Liver (tissue), 3 donors: ENCODE results near the gene ZSCAN30.

Experiments
- CTCF ChIP-seq: fragments of 150-350 bp; IDR thresholded peaks from 2 replicates; pipeline ENCODE4 v1.5.1; 2017; ENCODE audit warnings: improper control_type of control experiment, low read depth, low read length; ENCODE audit not compliant: missing input control
- EGR1 ChIP-seq, 2 donors: IDR thresholded peaks; 2 replicates each; pipeline ENCODE4 v1.6.1; 2016 to 2018; ENCODE audit warnings: antibody characterized with exemption in 2 of 2, low read depth in 2 of 2
- donor health status: healthy.
- donor health status: healthy.

GRCh38 chr18:35205199-35205712, 84.8 kb downstream of the ZSCAN30 start:
- no peak for TF ChIP-seq CTCF
- TF ChIP-seq EGR1 (IDR thresholded peaks at IDR 0.05; ENCODE audit: low read depth in 2 of 2): no peak
